Measurements from ENCODE around the gene ARHGAP25.

GRCh38 chr2:68865108-68865507 lies 130.5 kb downstream of the ARHGAP25 start:
- no peak for TF ChIP-seq CTCF (IDR thresholded peaks at IDR 0.05; ENCODE audit: low read depth, low read length, poor library complexity, severe bottlenecking)
- no peak for TF ChIP-seq EZH2phosphoT487 (IDR thresholded peaks at IDR 0.05; ENCODE audit: borderline replicate concordance, low read length)
